HG03039 (cell line): ENCODE results near the gene CD274.
"Not testable (repeated sequence)": the region's sequence is repeated elsewhere in the genome, so short reads cannot be mapped to it uniquely, and the experiment has no call there.

Experiments used
- ATAC-seq: cut with Tn5 transposase; IDR thresholded peaks from one replicate; pipeline ENCODE4 v1.9.1; 2021; ENCODE audit warnings: mild to moderate bottlenecking, moderate library complexity; ENCODE audit not compliant: unreplicated experiment

Gene CD274

DNA sequence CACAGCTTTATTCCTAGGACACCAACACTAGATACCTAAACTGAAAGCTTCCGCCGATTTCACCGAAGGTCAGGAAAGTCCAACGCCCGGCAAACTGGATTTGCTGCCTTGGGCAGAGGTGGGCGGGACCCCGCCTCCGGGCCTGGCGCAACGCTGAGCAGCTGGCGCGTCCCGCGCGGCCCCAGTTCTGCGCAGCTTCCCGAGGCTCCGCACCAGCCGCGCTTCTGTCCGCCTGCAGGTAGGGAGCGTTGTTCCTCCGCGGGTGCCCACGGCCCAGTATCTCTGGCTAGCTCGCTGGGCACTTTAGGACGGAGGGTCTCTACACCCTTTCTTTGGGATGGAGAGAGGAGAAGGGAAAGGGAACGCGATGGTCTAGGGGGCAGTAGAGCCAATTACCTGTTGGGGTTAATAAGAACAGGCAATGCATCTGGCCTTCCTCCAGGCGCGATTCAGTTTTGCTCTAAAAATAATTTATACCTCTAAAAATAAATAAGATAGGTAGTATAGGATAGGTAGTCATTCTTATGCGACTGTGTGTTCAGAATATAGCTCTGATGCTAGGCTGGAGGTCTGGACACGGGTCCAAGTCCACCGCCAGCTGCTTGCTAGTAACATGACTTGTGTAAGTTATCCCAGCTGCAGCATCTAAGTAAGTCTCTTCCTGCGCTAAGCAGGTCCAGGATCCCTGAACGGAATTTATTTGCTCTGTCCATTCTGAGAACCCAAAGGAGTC, at the start of gene CD274:
CD274 (plus strand) TSS at position 184 of the 733 bp plus-strand sequence. CDS start 5,572 bp downstream, outside the sequence.
- ATAC-seq: peak; percentile 64

DNA sequence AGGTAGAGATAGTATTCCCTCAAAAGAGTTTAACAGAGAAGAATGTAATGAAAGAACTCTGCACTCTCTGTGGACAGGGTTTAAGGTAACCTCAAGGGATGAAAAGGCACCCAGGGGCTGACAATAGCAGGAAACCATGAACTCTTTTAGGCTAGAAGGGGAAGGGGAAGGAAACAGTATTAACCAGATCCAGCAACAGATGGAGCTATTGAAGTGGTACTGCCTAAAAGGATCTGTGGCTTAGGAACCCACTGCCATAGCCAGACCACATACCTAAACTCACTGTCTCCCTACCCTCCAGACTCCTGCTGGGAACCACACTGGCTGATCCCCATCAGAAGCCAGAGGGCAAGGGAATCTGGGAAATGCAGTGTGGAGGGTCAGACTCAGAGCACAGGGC, 48.1 kb upstream of the CD274 start:
- no peak for ATAC-seq

DNA sequence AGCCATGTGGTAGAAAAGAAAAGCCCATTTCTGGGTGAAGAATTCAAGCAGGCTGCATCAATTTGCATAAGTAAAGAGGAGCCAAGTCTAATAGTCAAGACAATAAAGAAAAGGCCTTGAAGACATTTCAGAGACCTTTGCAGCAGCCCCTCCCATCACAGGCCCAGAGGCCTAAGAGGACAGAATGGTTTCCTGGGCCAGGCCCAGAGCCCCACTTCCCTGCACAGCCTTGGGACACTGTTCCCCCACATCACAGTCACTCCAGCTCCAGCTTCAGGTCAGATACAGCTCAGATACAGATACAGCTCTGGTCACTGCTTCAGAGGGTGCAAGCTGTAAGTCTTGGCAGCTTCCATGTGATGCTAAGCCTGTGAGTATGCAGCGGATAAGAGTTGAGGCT, 41.7 kb upstream of the CD274 start:
- no peak for ATAC-seq

DNA sequence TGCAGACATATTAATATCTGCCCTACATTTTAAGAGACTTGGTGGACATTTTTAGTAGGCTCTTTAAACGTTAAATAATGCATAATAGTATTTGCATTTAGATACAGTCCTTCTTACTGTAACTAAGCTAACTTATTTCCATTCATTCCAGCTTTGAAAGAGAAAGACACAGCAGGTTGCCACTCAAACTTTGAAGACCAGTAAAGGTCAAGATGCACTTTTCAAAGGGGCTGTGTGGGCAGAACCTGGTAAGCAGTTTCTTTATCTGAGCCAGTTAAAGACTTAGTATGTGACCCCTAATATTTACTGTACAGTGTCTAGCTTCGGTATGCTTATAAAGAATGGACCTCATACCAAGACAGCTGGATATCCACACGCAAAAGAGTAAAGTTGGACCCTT, 33.4 kb upstream of the CD274 start:
- ATAC-seq: no peak

DNA sequence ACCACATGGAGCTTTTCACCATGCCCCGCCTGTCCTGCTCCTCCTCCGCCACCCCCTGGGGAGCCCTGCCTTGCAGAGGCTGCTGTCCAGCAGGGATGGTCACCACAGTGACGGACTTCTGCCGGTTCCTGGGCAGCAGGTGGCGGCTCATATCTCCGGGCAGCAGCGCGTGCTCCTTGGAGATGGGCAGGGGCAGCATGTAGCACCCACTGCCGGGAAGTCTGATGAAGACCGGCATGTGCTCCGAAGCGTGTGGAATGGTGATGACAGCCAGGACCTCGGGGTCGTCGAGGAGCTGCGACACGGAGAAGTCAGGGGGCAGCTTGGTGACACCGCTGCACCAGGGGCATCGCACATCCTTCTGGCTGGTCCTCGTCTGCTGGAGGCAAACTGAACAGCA, 31.9 kb upstream of the CD274 start:
- ATAC-seq: no peak

DNA sequence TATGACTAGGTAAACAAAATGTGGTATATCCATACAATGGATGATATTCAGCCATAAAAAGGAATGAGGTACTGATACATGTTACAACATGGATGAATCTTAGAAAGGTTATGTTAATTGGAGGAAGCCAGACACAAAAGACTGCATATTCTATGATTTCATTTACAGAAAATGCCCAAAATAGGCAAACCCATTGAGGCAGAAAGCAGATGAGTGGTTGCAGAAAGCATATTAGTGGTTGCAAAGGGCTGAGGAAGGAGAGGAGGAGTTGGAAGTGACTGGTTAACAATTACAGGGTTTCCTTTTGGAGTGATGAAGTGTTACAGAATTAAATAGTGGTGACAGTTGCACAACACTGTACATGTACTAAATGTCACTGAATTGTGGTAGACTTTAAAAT, 30.4 kb upstream of the CD274 start:
- no peak for ATAC-seq

DNA sequence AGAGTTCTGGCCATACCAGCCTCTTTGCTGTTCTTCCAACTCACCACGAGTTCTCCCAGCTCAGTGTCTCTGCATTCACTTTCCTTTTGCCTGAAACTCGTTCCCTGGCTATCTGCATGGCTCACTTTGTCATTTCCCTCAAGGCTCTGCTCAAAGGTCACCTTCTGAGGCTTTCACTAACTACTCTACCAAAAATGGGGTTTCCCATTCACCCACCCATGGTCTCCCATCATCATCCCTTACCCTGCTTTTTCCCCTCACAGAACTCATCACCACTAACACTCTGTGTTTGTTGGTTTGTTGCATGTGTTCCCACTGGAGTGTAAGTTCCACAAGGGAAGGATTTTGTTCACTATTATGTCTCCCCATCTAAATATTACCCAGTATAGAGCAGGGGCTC, 29.2 kb upstream of the CD274 start:
- ATAC-seq: no peak

DNA sequence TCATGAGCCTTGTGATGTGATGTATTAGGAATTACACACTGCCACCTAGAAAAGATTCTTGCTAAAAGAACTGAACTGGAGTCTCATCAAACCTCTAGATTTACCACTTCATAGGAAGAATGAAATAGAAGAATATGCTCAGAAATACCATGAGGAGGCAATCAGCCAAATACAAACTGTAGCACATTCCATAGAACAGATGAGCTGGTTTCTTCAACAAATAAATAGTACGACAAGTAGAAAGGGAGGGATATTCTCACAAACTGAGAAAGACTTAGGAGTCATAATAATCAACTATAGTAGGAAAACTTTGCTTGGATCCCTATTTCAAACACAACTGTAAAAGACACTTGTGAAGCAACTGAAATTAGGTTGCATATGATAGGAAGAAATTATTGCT, 28.1 kb upstream of the CD274 start:
- ATAC-seq: no peak

DNA sequence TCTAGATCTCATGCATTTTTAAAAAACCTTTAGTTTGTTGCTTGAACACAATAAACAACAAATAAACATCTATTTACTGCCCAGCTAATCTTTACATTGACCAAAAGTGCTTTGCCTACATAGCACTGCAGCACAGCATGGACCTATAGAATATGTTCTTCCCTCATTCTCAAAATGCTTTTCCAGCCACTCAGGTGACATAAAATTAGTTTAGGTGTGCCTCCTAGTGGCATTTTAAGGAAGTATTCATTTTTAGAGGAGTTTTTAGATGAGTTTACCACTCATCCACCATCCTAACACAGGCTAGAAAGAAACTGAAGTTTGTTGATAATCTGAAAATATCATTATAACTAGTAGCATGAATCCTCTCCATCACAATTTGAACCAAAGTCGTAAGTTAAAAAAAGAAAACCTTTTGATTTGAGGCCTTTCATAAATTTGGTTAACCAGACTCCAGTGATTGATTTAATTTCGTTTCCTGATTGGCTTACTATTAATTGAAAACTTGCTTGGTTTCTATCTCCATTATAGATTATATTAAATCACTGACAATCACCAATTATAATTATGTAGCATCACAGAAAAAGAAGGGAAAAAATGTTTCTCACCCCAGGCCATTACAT, 25.2 kb upstream of the CD274 start:
- no peak for ATAC-seq

DNA sequence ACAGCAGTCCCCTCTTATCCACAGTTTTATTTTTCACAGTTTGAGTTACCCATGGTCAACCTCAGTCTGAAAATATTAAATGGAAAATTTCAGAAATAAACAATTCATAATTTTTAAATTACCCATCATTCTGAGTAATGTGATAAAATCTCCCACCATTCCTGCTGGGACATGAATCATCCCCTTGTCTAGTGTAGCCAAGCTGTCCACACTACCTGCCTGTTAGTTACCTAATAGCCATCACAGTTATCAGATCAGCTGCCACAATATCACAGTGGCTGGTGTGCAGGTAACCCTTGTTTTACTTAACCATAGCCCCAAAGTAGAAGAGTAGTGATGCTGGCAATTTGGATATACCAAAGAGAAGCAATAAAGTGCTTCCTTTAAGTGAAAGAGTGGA, 23.3 kb upstream of the CD274 start:
- no peak for ATAC-seq

DNA sequence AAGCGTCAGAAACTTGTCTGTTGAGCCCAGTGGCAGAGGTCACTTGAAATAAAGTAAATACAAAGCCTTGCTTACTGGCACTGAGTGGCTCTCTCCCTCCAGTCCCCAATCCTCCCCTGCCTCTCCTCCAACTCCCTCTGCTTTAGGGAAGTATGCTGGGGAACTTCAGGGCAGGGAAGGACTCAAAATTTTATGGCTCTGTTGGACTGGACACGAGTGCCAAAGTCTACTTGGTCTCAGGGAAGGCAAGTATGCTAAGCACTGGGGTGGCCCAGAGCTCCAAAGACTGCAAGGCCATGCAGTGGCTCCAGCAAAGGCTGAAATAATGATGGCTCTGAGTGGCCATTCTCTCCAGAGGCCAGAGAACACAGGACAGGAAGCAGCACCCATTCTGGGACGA, 22.2 kb upstream of the CD274 start:
- ATAC-seq: no peak

DNA sequence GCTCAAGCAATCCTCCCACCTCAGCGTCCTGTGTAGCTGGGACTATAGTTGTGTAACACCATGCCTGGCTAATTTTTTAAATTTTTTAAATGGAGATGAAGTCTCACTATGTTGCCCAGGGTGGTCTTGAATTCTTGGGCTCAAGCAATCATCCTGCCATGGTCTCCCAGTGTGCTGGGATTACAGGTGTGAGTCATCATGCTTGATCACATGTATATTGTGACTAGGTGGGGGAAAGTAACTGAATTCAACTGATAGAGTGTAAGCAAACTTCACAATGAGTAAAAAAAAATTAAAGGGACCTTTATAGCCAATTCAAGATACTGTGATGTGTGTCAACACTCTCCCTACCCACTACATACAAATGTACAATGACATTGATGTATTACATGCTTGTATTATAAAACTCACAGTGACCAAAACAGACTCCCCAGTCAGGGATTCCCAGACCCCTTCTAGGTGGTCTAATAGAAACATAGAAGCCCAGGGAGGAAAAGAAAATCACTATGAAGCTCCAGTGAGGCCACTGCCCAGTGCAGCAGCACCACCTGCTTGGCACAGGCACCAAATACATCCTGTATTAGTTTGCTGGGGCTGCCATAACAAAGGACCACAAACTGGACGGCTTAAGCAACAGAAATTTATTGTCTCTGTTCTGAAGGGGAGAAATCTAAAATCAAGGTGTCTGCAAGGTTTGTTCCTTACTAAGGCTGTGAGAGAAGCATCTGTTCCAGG, 21.4 kb upstream of the CD274 start:
- ATAC-seq: no peak

DNA sequence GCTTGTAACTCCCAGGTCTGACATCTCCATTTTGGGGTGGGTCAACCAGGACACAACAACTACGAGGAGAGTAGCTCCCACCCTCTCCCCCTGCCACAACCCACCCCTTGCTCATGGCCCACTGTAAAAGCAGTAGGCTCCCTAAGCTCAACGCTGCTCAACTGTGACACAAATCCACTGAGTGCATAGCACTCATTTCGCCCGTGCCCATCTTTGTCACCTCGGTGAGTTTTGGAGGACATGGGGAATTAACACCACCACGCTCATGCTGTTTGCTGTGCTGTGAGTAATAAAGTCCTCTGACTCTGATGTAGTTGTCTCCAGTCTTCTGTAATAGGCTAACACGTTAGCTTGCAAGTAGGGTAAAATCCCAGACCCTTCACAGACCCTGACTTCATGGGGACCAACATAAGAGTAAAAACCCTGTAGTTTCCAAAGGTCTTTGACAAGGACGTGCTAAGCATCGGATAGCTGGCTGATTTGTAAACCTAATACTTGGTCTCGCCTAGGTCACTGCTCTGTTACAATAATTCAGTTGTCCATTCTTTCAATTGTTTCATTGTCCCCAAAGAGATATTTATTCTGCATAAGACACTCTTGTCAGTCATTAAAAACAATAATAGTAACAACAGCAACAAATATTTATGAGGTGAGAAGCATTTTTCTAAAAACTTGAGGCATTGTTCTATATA, 20.3 kb upstream of the CD274 start:
- no peak for ATAC-seq

DNA sequence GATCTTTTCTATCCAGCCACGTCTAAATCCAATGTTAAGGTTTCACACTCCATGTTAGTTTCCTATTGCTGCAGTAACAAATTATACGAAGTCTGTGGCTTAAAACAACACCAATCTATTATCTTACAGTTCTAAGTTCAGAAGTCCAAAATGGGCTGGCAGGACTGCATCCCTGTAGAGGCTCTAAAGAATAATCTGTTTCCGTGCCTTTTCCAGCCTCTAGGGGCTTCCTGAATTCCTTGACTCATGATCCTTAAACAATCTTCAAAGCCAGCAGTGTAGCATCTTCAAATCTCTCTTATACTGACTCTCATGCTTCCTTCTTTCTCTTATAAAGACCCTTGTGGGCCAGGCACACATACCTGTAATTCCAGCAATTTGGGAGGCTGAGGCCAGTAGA, 19.4 kb upstream of the CD274 start:
- ATAC-seq: no peak

DNA sequence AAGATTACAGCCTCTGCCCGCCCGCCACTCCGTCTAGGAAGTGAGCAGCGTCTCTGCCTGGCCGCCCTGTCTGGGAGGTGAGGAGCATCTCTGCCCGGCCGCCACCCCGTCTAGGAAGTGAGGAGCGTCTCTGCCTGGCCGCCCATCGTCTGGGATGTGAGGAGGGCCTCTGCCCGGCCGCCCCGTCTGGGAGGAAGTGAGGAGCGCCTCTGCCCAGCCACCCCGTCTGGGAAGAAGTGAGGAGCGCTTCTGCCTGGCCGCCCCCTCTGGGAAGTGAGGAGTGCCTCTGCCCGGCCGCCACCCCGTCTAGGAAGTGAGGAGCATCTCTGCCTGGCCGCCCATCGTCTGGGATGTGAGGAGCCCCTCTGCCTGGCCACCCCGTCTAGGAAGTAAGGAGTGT, 17.5 kb upstream of the CD274 start:
- ATAC-seq: not testable (repeated sequence)

DNA sequence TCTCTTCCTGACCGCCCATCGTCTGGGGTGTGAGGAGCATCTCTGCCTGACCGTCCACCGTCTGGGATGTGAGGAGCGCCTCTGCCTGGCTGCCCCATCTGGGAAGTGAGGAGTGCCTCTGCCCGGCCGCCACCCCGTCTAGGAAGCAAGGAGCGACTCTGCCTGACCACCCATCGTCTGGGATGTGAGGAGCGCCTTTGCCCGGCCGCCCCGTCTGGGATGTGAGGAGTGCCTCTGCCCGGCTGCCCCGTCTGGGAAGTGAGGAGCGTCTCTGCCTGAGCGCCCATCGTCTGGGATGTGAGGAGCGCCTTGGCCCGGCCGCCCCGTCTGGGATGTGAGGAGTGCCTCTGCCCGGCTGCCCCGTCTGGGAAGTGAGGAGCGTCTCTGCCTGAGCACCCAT, 17.0 kb upstream of the CD274 start:
- ATAC-seq: not testable (repeated sequence)

DNA sequence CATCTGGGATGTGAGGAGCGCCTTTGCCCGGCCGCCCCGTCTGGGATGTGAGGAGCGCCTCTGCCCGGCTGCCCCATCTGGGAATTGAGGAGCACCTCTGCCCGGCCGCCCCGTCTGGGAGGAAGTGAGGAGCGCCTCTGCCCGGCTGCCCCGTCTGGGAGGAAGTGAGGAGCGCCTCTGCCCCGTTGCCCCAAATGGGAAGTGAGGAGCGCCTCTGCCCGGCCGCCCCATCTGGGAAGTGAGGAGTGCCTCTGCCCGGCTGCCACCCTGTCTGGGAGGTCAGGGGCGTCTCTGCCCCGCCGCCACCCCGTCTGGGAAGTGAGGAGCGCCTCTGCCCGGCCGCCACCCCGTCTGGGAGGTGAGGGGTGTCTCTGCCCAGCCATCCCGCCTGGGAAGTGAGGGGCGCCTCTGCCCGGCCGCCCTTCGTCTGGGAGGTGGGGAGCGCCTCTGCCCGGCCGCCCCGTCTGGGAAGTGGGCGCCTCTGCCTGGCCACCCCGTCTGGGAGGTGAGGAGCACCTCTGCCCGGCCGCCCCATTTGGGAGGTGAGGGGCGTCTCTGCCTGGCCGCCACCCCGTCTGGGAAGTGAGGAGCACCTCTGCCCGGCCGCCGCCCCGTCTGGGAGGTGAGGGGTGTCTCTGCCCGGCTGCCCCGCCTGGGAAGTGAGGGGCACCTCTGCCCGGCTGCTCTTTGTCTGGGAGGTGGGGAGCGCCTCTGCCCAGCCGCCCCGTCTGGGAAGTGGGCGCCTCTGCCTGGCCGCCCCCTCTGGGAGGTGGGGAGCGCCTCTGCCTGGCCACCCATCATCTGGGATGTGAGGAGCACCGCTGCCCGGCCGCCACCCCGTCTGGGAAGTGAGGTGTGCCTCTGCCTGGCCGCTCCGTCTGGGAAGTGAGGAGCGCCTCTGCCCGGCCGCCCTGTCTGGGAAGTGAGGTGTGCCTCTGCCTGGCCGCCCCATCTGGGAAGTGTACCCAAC, 16.2 kb upstream of the CD274 start:
- not testable (repeated sequence) for ATAC-seq

DNA sequence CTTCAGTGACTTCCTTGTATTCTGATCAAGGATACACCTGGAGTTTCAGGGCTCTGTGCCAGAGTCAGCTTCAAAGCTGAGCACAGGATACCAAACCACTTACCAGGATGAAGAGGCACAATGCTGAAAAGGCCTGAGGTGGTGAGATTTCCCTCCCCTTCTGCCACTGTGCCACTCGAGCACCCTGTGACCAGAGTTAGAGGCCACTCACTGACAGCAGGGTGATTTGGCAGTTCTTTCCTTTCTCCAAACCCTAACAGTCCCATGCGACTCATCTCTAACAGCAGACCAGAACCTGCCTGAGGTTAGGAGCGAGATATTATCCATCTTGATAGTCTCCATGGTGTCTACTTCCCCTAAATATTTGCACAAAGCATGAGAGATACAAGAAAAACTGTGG, 14.4 kb upstream of the CD274 start:
- no peak for ATAC-seq

DNA sequence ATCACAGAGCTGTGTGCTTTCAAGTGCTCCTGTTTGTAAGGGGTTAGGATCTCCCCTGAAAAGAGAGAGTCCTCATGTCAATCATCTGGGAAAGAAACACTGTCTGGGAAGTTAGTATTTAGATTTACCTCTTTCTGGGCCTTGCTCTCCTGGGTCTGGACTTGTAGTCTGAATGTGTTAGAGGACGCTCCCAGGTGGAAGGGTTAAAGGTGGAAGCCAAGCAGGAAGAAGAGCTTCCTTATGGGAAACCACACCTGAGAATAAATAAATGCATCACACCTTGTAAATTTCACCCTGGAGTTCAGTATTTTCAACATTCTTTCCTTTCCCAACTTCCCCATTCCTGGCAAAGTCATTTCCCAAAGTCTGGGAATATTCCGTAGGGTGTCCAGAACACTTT, 13.9 kb upstream of the CD274 start:
- no peak for ATAC-seq
